K562 (cell line): ENCODE measurements around the gene BRINP1. TPM values are rescaled to one million over a fixed set of nuclear protein-coding genes. Genes with fewer than 3 reads are reported as not detected.

Experiments used
- ATAC-seq: fragments of 200-7000 bp; cut with Tn5 transposase; 3 replicates; pipeline ENCODE4 v1.9.1; 2020; ENCODE audit warnings: moderate library complexity
- BruUV-seq: library from RNA; stranded (reverse); fragments of 400-500 nt; replicated peaks from 2 replicates; lab custom pipeline; 2021; lab: Mats Ljungman, UMichigan
- CTCF ChIA-PET: fragments of 300-600 bp; formaldehyde crosslinking; extraction: SDS; loops from one replicate; lab custom pipeline; 2021; ENCODE audit warnings: low intra/inter-chr PET ratio; lab: Yijun Ruan, JAX
- POLR2A ChIA-PET: fragments of 300-600, 350-650 bp; sonication (Branson Sonifier 250); formaldehyde crosslinking; extraction: SDS; loops from one replicate; lab custom pipeline; 2021; ENCODE audit warnings: antibody characterized with exemption, inconsistent platforms; lab: Yijun Ruan, JAX
- DNase-seq, 4 experiments: peaks; one replicate each; pipeline versions ENCODE4 v3.0.0 to v3.0.0-alpha.2; 2011 to 2018; ENCODE audit warnings: low spot score in 3 of 4, mixed read lengths in 3 of 4; ENCODE audit errors: extremely low read depth in 1 of 4
- FAIRE-seq: peaks from 2 replicates; lab custom pipeline; 2011; peaks lifted over from hg19 to GRCh38; lab: Jason Lieb, UNC
- H2AFZ ChIP-seq: 2 replicates; pipeline ENCODE4 v1.6.0; 2011; ENCODE audit warnings: low read depth, low read length, control low read depth, inconsistent platforms
- H3K27ac ChIP-seq: fragments of 200-600 bp; 3 replicates; pipeline ENCODE4 v1.8.0; 2011; ENCODE audit warnings: low read depth, mild to moderate bottlenecking, control low read depth, inconsistent platforms, low read length, moderate library complexity, mixed read lengths; ENCODE audit errors: extremely low read depth
- H3K27me3 ChIP-seq, 2 experiments: fragments of 300-600 bp in 1 of 2; 2 replicates in 1 of 2; 3 replicates in 1 of 2; pipeline versions ENCODE4 v1.6.0 to v1.8.0; 2011; ENCODE audit warnings: inconsistent platforms in 2 of 2, low read length in 2 of 2, mild to moderate bottlenecking in 1 of 2, mixed read lengths in 1 of 2, moderate library complexity in 1 of 2; ENCODE audit not compliant: control insufficient read depth in 2 of 2, insufficient read depth in 2 of 2
- H3K36me3 ChIP-seq: fragments of 300-600 bp; 3 replicates; pipeline ENCODE4 v1.8.0; 2011; ENCODE audit warnings: mild to moderate bottlenecking, low read length, inconsistent platforms; ENCODE audit not compliant: control insufficient read depth, insufficient read depth
- H3K4me1 ChIP-seq, 2 experiments: fragments of 200-600 bp in 1 of 2; replicated peaks in 1 of 2; 2 replicates in 1 of 2; 3 replicates in 1 of 2; pipeline versions ENCODE4 v1.5.1 to v1.8.0; 2011; ENCODE audit warnings: inconsistent platforms in 2 of 2, low read length in 2 of 2, mild to moderate bottlenecking in 1 of 2, mixed read lengths in 1 of 2, moderate library complexity in 1 of 2; ENCODE audit not compliant: control insufficient read depth in 2 of 2, insufficient read depth in 2 of 2
- H3K4me2 ChIP-seq: 2 replicates; pipeline ENCODE4 v1.6.1; 2011; ENCODE audit warnings: low read length, control low read depth, inconsistent platforms, mixed read lengths; ENCODE audit not compliant: insufficient read depth
- H3K4me3 ChIP-seq: fragments of 200-600 bp; sonication (generic), shearing (Covaris generic); 2 replicates; pipeline ENCODE4 v1.5.1; 2016; ENCODE audit warnings: control low read depth, inconsistent platforms
- H3K79me2 ChIP-seq: fragments of 200-600 bp; 3 replicates; pipeline ENCODE4 v1.8.0; 2011; ENCODE audit warnings: low read length, inconsistent platforms; ENCODE audit not compliant: control insufficient read depth, insufficient read depth
- H3K9ac ChIP-seq, 2 experiments: 2 replicates each; pipeline versions ENCODE4 v1.6.0 to v1.6.1; 2011; ENCODE audit warnings: low read depth in 2 of 2, low read length in 2 of 2, control low read depth in 1 of 2, inconsistent platforms in 1 of 2, mild to moderate bottlenecking in 1 of 2, mixed read lengths in 1 of 2; ENCODE audit not compliant: insufficient read depth in 1 of 2
- H3K9me1 ChIP-seq: one replicate; pipeline ENCODE4 v1.6.0; 2011; ENCODE audit warnings: inconsistent platforms, mild to moderate bottlenecking, low read length, moderate library complexity; ENCODE audit not compliant: control insufficient read depth, insufficient read depth
- H3K9me3 ChIP-seq: replicated peaks from 2 replicates; pipeline ENCODE4 v1.5.1; 2011; ENCODE audit warnings: low read depth, low read length, inconsistent platforms; ENCODE audit not compliant: control insufficient read depth, insufficient read depth
- H4K20me1 ChIP-seq: replicated peaks from 2 replicates; pipeline ENCODE4 v1.6.1; 2011; ENCODE audit warnings: low read length, inconsistent platforms, mixed read lengths; ENCODE audit not compliant: control insufficient read depth, insufficient read depth
- AFF4 ChIP-seq: sonication (generic); formaldehyde crosslinking; IDR thresholded peaks from 2 replicates; pipeline ENCODE4 v1.8.0; 2023; ENCODE audit warnings: mild to moderate bottlenecking, missing genetic modification reagents
- CBX1 ChIP-seq: sonication (generic); IDR thresholded peaks from 2 replicates; pipeline ENCODE4 v1.6.1; 2016; ENCODE audit warnings: antibody characterized with exemption, low read depth, mild to moderate bottlenecking
- THRAP3 ChIP-seq: fragments of 450-650 bp; IDR thresholded peaks from 2 replicates; pipeline ENCODE4 v1.6.1; 2016; ENCODE audit warnings: mild to moderate bottlenecking, inconsistent platforms, borderline replicate concordance
- ZBED1 ChIP-seq: IDR thresholded peaks from 2 replicates; pipeline ENCODE4 v1.6.1; 2014
- ZNF561 ChIP-seq: fragments of 450-650 bp; formaldehyde crosslinking; conservative IDR thresholded peaks from 2 replicates; pipeline ENCODE4 v1.4.0; 2020; ENCODE audit warnings: mild to moderate bottlenecking, moderate library complexity
- ZNF75A ChIP-seq: fragments of 450-650 bp; formaldehyde crosslinking; IDR thresholded peaks from 2 replicates; pipeline ENCODE4 v1.4.0; 2020; ENCODE audit warnings: mild to moderate bottlenecking
- in situ Hi-C: fragments of 300-500 bp; cut with MboI; formaldehyde crosslinking; loops from 4 replicates; pipeline ENCODE4 v1.15.0; 2018; ENCODE audit warnings: inconsistent platforms, mixed read lengths
- intact Hi-C: fragments of 100-400 bp; cut with micrococcal nuclease; formaldehyde crosslinking; loops from 2 replicates; pipeline ENCODE4 v1.14.2; 2022
- polyA plus RNA-seq, 8 experiments: library from polyadenylated mRNA; depleted of rRNA in 4 of 8; stranded (reverse) in 5 of 8; unstranded in 3 of 8; fragments of >200 nt; fragmentation: Nextera tagmentation in 2 of 8; fragmentation: Illumina TruSeq in 1 of 8; extraction: Ambion mirVana in 2 of 8; extraction: Trizol in 1 of 8; gene quantifications; 2 replicates each; pipeline versions ENCODE4 v1.2.1 to v1.2.3, GENCODE V29; 2011 to 2014; ENCODE audit warnings: inconsistent platforms in 1 of 8, missing spikeins in 1 of 8
- total RNA-seq, 7 experiments: library from RNA; depleted of rRNA in 6 of 7; stranded (reverse); fragments of >200 nt in 6 of 7; fragmentation: Illumina TruSeq in 2 of 7; extraction: Trizol in 2 of 7; gene quantifications; 2 replicates each; pipeline versions ENCODE4 v1.2.1 to v1.2.3, GENCODE V29; 2011 to 2021; ENCODE audit warnings: low replicate concordance in 1 of 7

Gene BRINP1
- total and polyA plus RNA-seq, 9 of the 15 experiments (the other 6 are each of a cell fraction or from before 2014, with no cell fraction given) = not detected

- TF ChIP-seq AFF4 (CRISPR knock-in tag) = no peak
These were observed 184.8 kb downstream of the BRINP1 start (continued) for GRCh38 chr9:119184265-119184936.

GRCh38 chr9:119181561-119181960, 187.7 kb downstream of the BRINP1 start:
- DNase-seq (no peak), FAIRE-seq (no peak), ATAC-seq (no peak)
- in situ Hi-C loops = no loop called here
- no peak overlapping the region for H3K4me3 ChIP-seq
- no peak overlapping the region for H3K27ac ChIP-seq
- no peaks in the 10 kb centered on the region for H3K4me1 ChIP-seq
- H3K79me2 ChIP-seq = no peaks in the 10 kb centered on the region
- H3K27me3 ChIP-seq = no peaks in the 10 kb centered on the region
- no peaks in the 10 kb centered on the region for H3K9me3 ChIP-seq
- no peak overlapping the region for H3K4me2 ChIP-seq
- TF ChIP-seq CBX1 (no peak), ZBED1 (no peak), THRAP3 (no peak), ZNF75A (CRISPR knock-in tag) (no peak), ZNF561 (CRISPR knock-in tag) (no peak)
- ChIA-PET POLR2A (no interaction called here), CTCF (no interaction called here)
- H3K9me1 ChIP-seq = no peaks in the 10 kb centered on the region
- H4K20me1 ChIP-seq = no peaks in the 10 kb centered on the region
- H3K36me3 ChIP-seq = no peaks in the 10 kb centered on the region
- H2AFZ ChIP-seq = no peak overlapping the region
- no TSS peak for BruUV-seq
- intact Hi-C loops = no loop called here
- no peak overlapping the region for H3K9ac ChIP-seq
